GM21526 (cell line): ENCODE data around the gene HRH2.

Experiments used
- ATAC-seq: cut with Tn5 transposase; IDR thresholded peaks from one replicate; pipeline ENCODE4 v1.9.1; 2021; ENCODE audit warnings: moderate library complexity; ENCODE audit not compliant: unreplicated experiment, low FRiP score

The HRH2 gene

GRCh38 chr5:175690586-175690985 is 32.7 kb downstream of the HRH2 start:
- no peak for ATAC-seq

- no peak for ATAC-seq
Measured at GRCh38 chr5:175691761-175692160, 33.9 kb downstream of the HRH2 start.

GRCh38 chr5:175692235-175692995 is 34.5 kb downstream of the HRH2 start:
- ATAC-seq = no peak

- ATAC-seq = no peak
Measured at GRCh38 chr5:175692996-175693710, 35.3 kb downstream of the HRH2 start.

- no peak for ATAC-seq
Measured at GRCh38 chr5:175693741-175694140, 35.9 kb downstream of the HRH2 start.

GRCh38 chr5:175694371-175695160 is 36.7 kb downstream of the HRH2 start:
- ATAC-seq = no peak

GRCh38 chr5:175695161-175696126 is 37.6 kb downstream of the HRH2 start:
- ATAC-seq = no peak

GRCh38 chr5:175696139-175696854 is 38.4 kb downstream of the HRH2 start:
- no peak for ATAC-seq

GRCh38 chr5:175696855-175697198 is 39.0 kb downstream of the HRH2 start:
- no peak for ATAC-seq

- ATAC-seq = no peak
Measured at GRCh38 chr5:175697846-175698245, 40.0 kb downstream of the HRH2 start.

- ATAC-seq = no peak
Measured at GRCh38 chr5:175698401-175699115, 40.7 kb downstream of the HRH2 start.

GRCh38 chr5:175700991-175701390 is 43.1 kb downstream of the HRH2 start:
- no peak for ATAC-seq

- no peak for ATAC-seq
Measured at GRCh38 chr5:175701797-175702196, 43.9 kb downstream of the HRH2 start.

- no peak for ATAC-seq
Measured at GRCh38 chr5:175706499-175706898, 48.6 kb downstream of the HRH2 start.

- no peak for ATAC-seq
Measured at GRCh38 chr5:175707751-175708375, 50.0 kb downstream of the HRH2 start.

- no peak for ATAC-seq
Measured at GRCh38 chr5:175709276-175709781, 51.5 kb downstream of the HRH2 start.

GRCh38 chr5:175710326-175710725 is 52.5 kb downstream of the HRH2 start:
- no peak for ATAC-seq

- ATAC-seq = no peak
Measured at GRCh38 chr5:175711031-175711430, 53.2 kb downstream of the HRH2 start.
